GM19452 (cell line): Measurements from ENCODE around the gene RPTOR.

ENCODE experiments used
- ATAC-seq: cut with Tn5 transposase; IDR thresholded peaks from one replicate; pipeline ENCODE4 v1.9.1; 2021; ENCODE audit not compliant: unreplicated experiment

The RPTOR gene

DNA sequence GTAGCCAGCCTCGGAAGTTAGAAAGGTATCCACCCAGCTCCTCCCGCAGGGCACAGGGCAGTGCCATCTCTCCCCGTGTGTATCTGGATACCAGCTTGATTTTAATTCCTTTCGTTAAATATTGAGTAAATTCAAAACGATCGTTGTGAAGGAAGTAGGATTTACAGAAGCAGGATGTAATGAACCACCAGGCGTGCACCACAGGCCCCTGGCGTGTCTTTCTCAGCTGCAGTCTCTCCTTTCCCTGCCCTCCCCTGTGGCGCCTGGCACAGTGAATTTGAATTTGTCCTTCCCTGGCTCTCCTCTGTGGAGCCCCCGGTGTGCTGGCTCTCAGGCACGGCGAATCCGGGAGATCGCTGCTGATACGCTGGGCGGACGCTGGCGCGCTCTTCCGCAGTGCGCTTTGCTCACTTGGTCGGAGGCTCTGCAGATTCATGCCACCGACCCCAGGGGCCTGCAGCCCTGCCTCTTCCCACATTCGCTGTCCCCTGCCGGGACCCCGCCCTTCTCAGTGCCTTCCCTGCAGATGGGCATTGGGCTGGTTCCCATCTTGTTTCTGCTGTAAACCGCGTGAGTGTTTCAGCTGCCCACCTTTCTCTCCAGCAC is 164.6 kb downstream of the RPTOR start:
- ATAC-seq, result no peak

DNA sequence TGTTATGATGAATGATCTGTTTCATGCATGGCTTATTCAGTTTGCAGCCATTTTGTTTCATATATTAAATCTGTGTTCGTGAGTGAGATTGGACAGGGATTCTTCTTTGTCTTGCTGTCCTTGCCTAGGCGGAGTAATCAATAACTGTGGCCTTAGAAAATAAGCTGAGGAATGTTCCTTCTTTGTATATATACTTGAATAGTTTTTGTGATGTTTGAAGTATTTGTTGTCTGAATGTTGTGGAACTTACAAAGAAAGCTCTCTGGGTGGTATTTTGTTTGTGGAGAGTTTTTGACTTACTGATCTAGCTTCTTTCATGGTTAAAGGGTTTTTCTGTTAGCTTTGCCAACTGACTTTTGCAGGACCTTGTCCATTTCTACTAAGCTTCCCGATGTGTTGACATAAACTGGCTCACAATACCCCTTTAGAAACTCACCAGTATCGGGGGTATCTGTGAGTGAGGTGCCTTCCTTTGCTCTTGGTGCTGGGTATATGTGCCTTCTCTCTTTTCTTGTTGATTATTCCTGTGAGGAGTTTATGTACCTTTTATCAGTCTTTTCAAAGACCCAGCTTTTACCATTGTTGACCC is 166.2 kb downstream of the RPTOR start:
- ATAC-seq, result no peak

DNA sequence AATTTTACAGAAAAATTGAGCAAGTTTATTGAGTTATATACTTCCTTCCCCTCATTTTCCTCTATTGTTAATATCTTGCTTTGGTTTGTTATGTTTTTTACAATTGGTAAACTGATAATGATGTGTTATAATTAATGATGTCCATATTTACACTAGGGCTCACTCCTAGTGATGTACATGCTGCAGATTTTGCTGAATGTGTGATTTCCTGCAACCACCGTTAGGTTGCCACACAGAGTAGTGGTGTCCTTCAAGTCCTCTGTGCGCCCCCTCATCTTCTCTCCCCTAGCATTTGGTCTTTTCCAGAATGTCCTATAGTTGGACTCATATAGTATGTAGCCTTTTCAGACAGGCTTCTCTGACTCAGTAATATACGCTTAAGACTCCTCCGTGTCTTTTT is 167.5 kb downstream of the RPTOR start:
- no peak for ATAC-seq

DNA sequence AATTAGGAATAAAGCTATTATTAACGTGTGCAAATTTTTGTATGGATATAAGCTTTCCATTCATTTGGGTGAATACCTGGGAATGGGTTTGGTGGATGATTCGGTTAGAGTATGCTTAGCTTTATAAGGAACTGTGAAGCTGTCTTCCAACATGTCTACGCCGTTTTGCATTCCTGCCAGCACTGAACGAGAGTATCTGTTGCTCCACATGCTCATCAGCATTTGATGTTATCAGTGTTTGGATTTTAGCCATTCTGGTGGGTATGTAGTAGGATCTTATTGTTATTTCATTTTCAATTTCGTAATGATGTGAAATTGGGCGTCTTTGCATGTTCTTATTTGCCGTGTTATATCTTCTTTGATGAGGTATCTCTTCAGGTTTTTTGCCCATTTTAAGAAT is 168.0 kb downstream of the RPTOR start:
- ATAC-seq, result no peak

DNA sequence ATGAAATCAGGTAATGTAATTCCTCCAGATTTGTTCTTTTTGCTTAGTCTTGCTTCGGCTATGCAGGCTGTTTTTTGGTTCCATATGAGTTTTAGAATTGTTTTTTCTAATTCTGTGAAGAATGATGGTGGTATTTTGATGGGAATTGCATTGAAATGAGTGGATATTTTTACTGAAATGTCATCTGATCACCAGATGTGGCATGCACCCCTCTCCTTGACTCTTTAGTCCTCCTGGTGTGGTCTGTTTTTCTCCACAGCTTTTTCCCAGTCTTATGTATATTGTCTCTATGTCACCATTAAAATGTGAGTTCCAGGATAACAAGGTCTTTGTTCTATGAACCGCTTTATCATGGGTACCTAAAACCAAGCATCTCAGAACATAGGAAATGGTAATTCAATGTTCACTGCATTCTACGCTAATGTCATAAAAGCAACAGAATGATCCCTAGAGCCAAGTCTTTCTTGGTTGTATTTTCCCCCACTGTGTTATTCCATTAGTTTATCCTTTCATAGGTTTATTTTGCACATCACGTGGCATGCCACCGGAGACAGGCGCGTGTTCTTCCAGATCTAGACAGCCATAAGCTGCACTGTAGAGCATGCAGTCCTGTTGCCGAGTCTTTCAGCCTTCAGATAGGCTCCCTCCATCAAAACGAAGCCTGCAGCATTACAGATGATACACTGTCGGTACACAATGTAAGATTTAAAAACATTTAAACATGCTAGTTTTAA is 172.5 kb downstream of the RPTOR start:
- ATAC-seq, result no peak

DNA sequence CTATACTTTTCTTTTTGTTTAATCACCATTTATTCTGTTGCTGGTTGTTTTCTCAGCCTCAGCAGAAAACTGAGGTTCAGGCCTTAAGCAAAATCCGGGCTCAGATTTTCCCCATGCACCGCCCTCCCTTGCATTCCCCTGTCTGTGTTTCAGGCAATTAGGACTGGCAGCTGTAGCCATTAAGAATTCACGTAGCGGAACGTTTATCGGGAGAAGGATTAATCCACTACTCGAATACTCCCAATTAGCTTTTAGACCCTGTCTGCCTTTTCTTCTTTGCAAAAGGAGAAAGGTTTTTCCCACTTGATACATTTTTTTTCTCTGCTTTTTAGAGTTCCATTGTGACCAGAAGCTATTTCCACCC is 173.1 kb downstream of the RPTOR start:
- no peak for ATAC-seq

DNA sequence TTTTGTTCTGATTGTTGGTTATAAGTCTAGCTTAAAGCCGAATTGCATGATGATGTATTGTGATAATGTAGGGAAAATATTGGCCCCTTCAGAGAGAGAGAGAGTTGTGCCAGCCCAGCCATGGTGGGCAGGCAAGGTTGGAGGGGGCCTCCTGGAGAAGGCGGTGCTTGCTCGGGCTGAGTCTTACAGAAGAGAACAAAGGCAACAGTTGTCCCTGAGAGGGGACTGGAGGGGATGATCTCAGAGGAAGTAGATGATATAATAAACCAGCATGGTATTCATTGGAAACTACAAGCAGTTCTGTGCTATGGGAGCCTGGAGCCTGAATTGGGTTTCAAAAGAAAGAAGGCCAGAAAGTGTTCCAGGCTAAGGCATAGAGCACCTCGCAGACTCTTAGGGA is 173.8 kb downstream of the RPTOR start:
- no peak for ATAC-seq

DNA sequence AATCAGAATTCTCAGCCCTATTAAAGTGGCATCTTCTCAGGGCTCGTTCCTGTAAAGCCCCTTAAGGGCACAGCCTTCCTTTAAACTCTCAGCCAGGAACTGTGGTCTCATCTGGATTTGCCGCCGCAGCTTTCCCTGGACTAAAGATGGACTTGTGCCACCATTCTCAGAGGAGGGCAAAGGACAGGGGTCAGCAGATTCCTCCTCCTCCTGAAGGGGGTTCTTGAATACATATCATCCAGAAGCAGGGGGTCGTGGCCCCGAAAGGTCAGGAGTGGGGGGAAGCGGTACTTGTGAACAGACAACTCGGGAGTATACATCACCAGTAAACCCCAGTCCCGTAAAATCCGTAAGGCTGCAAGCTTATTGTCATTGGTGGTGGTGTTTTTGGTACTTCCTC is 174.8 kb downstream of the RPTOR start:
- ATAC-seq, result no peak

DNA sequence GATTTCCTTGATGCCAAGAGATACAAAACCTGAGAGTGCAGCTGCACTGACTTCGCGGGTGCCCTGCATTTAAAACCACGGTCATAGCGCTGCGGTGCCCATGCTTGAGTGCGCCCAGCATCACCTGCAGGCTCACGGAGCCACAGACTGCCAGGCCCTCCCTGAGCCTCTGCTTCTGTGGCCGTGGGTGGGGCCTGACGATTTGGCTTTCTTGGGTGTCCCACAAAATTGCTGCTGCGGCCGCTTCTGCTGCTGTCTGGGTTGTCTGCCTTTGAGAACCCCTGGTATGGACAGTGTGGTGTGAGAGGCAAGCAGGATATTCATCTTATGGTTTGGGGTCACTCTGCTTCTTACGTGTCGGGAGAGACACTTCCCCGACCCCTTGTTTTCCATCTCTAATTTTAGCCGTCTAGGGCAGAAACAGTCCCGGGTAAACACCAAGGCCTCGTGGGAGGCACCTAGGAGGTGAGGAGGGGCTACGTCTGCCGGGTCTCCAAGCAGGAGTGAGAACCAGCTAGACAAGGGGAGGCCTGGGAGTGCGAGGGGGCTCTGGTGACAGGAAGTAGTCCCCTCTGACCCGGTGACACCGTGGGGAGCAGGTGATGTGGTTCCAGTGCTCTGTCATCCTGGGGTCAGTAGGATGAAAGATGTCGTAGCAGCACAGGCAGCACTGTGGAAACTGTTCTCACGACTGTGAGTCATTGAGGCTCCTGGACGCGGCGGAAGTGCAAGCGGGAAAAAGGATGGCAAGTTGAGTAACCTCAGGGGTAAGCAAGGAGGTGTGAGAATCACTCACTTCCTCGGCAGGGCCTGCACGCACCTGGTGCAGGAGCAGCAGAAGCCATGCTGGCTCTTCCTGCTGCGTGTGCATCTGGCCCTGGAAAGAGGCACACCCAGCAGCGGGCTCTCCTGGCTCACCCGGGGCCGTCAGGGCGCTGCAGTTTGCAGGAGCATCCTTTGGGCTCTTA is 176.3 kb downstream of the RPTOR start:
- ATAC-seq, result no peak

DNA sequence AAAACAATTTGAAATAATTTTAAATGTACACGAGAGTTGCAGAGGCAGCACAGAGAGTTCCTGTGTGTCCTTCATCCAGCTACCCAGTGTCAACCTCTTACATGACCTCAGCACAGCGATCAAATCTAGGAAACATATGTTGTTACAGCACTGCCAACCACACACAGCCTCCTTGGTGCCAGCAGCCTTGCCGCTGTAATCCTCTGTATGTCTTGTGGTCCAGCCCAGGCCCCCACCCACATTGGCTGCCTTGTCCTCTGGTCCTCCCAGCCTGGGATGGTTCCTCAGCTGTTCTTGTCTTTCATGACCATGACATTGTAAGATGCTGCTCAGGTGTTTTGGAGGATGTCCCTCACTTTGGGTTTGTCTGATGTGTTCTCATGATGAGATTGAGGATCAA is 178.0 kb downstream of the RPTOR start:
- ATAC-seq, result no peak

DNA sequence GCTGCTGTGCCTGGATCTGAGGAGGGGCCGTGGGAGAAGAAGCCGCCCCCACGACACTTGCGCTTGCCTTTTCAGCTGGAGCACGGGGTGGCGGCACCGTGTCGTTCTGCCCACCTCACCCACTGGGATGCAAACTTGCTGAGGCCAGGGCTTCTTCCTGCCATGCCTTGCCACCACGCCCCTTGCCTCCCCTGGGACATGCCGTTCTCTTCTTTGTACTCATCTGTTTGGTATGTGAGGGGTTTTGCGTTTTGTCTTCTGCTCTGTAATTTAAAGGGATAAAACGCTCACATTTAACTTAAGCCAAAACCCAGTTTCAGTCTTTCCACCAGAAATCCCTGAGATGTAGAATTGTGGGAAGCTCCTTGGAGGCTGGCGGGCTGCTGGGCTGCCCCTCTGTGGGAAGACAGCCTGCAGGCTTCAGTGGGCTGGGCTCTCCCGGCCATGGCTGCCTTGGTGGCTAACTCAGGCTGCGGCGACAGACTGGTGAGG is 180.2 kb downstream of the RPTOR start:
- ATAC-seq, result no peak

DNA sequence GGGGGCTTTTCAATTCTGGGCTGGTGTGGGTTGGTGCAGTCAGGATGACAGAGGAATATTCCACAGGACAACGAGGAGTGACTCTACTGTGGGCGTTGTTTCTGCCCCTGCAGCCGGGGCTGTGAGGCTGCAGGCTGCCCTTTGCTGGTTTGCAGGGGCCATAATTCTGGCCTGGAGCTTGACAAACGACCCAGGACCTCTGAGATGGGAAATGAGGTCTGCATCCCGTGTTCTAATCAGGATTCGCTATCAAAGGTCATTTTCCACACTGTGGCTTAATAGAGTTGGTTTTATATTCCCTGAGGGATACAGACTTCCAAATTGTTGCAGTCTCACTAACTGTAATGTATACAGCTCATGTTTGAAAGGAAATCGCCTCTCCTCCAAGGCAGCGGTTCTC is 180.9 kb downstream of the RPTOR start:
- ATAC-seq, result no peak

DNA sequence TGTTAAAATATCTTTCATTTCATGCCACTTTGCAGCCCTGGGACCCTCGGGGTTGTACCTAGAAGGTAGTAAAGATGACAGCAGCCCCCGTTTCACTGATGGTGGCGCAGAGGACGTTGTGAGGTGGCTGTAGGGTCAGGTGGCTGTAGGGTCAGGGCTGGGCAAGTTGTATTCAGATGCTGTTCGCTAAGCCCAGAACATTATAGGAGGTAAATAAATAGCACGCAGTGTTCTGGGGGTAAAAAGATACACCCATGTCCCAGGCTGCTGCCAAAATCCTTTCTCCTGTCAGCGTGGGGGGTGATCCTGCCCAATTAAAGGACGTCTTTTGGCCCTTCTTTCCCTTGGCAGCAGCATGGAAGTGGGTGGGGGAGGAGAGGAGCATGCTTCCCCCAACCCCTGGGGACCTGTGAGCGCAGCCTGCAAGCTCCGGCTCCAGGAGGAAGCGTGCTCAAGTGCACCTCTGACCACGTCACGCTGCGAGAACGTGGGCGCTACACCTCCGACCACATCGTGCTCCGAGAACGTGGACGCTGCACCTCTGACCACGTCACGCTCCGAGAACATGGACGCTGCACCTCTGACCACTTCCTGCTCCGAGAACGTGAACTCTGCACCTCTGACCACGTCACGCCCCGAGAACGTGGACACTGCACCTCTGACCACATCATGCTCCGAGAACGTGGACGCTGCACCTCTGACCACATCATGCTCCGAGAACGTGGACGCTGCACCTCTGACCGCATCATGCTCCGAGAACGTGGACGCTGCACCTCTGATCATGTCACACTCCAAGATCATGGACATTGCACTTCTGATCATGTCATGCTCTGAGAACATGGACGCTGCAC is 182.1 kb downstream of the RPTOR start:
- ATAC-seq, result no peak

DNA sequence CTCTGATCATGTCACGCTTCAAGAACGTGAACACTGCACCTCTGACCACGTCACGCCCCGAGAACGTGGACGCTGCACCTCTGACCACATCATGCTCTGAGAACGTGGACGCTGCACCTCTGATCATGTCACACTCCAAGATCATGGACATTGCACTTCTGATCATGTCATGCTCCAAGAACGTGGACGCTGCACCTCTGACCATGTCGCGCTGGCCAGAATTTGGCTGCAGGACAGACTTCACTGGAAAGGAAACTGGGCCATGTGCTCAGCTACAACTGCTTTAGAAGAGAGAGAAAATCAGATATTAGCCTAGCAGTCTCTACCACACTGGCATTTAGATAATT is 182.7 kb downstream of the RPTOR start:
- ATAC-seq, result no peak

DNA sequence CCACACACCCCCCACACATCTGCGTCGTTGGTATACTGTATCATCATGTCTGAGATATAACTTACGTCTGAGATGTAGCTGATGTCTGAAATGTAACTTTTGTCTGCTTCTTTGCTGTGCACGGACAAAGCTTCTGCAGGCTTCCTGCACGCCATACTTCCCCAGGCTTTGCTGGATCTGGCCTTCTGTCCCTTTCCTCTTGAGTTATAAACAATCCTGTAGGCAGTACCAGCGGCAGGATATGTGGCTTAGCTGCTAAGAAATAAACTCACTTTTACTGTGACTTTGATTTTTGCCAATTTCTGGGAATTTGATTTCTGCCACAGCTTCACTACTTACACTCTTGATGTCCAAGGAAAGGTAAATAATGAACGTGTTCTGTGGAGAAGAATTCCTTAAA is 184.4 kb downstream of the RPTOR start:
- ATAC-seq, result no peak

DNA sequence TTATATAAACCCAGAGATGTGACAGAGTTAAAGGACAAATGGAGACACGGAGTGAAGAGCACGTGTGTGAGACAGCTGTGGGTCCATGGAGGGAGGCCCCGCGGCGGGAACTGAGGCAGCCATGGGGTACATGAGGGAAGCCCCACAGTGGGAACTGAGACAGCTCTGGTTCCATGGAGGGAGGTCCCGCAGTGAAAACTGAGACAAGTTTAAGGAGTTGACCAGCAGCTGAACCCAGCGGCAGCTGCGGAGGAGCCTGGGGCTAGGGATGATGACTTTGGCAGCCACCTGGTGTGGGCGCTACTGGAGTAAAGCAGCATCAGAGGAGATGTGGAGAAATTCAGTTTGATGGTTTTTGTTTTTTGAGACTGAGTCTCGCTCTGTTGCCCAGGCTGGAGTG is 185.1 kb downstream of the RPTOR start:
- no peak for ATAC-seq

DNA sequence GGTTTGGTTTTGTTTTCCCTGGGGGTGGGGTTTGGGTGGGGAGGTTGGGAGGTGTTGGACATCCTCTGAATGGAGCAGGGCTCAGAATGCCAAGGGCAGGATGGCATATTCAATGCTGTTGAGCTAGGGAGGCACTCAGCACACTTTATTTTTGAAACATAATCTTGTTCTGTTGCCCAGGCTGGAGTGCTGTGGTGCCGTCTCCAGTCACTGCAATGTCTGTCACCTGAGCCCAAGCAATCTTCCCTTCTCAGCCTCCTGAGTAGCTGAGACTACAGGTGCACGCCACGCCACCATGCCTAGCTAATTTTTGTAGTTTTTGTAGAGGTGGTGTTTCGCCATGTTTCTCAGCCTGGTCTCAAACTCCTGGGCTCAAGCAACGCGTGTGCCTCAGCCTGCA is 186.1 kb downstream of the RPTOR start:
- no peak for ATAC-seq

DNA sequence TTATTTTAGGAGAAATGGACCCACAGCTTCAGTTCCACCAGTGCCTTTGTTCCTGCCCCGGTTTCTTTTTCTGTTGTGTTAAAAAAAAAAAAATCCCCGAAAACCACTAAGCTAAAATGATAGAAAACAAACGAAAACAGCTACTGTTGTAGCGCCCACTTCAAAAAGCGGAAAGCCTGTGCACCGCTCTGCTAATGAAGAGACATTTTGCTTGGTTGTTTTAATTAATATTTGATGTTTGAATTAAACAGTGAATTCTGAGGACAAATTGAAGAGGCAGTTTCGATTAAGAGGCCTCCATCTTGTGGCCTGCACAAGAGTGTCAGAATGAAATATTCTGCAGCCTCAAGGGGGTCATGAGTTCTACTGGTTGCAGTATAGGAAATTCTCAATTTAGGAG is 186.7 kb downstream of the RPTOR start:
- ATAC-seq, result no peak

DNA sequence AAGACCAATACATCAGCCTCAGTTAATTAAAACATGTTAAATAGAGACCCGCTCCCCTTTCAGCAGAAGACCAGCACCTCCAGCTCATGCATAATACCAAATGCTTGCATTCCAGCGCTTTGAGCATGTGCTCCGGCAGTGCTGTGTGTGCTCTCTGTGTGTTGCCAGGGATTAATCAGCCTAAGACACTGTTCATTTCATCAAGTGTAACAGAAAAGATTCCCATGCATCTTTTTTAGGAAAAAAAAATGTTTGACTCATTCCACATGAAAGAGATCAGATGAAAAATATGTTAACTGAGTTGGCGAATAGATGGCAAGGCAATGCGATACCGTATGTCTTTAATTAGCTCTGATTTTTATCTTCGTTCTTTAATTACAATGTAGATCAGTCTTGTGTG is 187.6 kb downstream of the RPTOR start:
- ATAC-seq, result no peak
